Pancreas (tissue), 10 donors: ENCODE measurements around the gene COL4A1. TPM values are rescaled to one million over a fixed set of nuclear protein-coding genes. Genes with fewer than 3 reads are reported as not detected.

Experiments used
- ATAC-seq, 4 donors: fragments of 200-7000 bp; cut with Tn5 transposase; one replicate each; pipeline versions ENCODE4 v1.8.0 to v1.9.1; 2020; ENCODE audit warnings: mild to moderate bottlenecking in 4 of 4, moderate library complexity in 4 of 4
- DNase-seq, 6 donors: peaks; one replicate each; pipeline ENCODE4 v3.0.0-alpha.2; 2020
- FAIRE-seq: peaks from 2 replicates; lab custom pipeline; 2012; peaks lifted over from hg19 to GRCh38; lab: Jason Lieb, UNC
- H3K27ac ChIP-seq, 4 donors: fragments of 200-600 bp; sonication (generic); 1 replicate in 3 of 4; 2 replicates in 1 of 4; pipeline versions ENCODE4 v1.5.0 to v1.8.0; 2020
- H3K27me3 ChIP-seq, 4 donors: fragments of 200-600 bp; one replicate each; pipeline ENCODE4 v1.8.0; 2021
- H3K36me3 ChIP-seq, 3 donors: fragments of 200-600 bp; sonication (generic) in 1 of 3; one replicate each; pipeline versions ENCODE4 v1.5.0 to v1.8.0; 2020 to 2021
- H3K4me1 ChIP-seq, 3 donors: fragments of 200-600 bp; one replicate each; pipeline ENCODE4 v1.8.0; 2021
- H3K4me3 ChIP-seq, 4 donors: fragments of 200-600 bp; sonication (generic) in 2 of 4; one replicate each; pipeline versions ENCODE4 v1.5.0 to v1.8.0; 2020 to 2021
- H3K9me3 ChIP-seq, 4 donors: fragments of 200-600 bp; one replicate each; pipeline ENCODE4 v1.8.0; 2021
- WGBS, 2 donors: extraction: QIAGEN DNeasy Blood & Tissue Kit; methylation state at CpG; one replicate each; pipeline ENCODE4 v1.1.7; 2013; 5-methylcytosine and 5-hydroxymethylcytosine counted together
- intact Hi-C, 3 donors: fragments of 100-400 bp; cut with DNase I; formaldehyde crosslinking; loops; one replicate each; pipeline versions ENCODE4 v1.11.1 to v1.14.2; 2022
- polyA plus RNA-seq, 2 donors: library from polyadenylated mRNA; stranded (reverse); fragments of 200-250 nt; gene quantifications; one replicate each; pipeline ENCODE4 v1.2.3, GENCODE V29; 2013
- total RNA-seq, 6 donors: library from RNA; stranded (reverse); fragmentation: NEBNext Ultra II Directional in 4 of 6; extraction: Animal tissue kit (Norgen Biotek cat#: 25700) in 4 of 6; gene quantifications; one replicate each; pipeline versions ENCODE4 v1.2.1 to v1.2.4, GENCODE V29; 2021 to 2023
- TF ChIP-seq, protein P1 (sequence below), 4 donors: fragments of 200-600 bp; sonication (generic) in 3 of 4; IDR thresholded peaks; one replicate each; pipeline versions ENCODE4 v1.5.0 to v1.8.0; 2021; ENCODE audit warnings: antibody characterized with exemption in 4 of 4
- donor health status: healthy with polysubstance abuse.
- donor health status: DM: no; HTN: no; CAD: no; lungs with moderate emphysema.
- donor health status: DM: no; HTN: no; CAD: no.
- donor health status: control.
- donor health status: control.
- donor health status: Bipolar disorder and iron deficiency.
- donor health status: DM: yes; HTN: yes; CAD: no.
- donor health status: DM: no; HTN: no; CAD: no.
- donor health status: DM: no; HTN: no; CAD: no.
- donor health status: DM: yes; HTN: yes; CAD: no.

COL4A1 gene
- total and polyA plus RNA-seq, 8 donors = 20.7 to 167 (median 35.6) TPM

DNA sequence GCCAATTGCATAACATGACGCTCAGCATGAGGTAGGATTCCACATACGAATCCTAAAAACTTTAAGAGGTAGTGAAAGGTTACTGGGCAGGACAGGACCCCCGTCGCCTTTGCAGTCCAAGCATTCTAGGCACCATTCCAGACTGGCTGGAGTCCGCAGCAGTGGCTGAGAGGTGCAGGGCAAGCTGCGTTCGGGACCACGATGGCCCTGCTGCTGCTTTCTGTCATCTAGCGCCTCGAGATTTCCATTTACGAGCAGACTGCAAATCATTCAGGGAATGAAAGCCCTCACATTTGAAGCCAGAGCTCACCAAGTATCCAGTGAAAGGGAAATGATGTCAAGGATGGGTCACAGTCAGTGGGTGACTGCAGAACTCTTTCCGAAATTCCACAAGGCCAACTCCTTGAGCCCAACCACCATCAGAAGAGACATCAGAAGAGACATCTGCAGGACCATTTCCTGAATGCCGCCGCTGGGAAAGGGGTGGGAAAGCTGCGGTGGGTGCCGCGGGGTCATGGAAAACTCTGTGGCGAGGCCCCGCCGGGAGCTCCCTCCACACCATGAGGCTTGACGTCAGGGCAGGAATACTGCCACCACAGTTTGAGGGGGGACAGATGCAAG, 88.3 kb downstream of the COL4A1 start:
- Histone ChIP-seq H3K9me3 (no peaks in the 10 kb centered on the region), H3K4me3 (no peak overlapping the region), H3K27me3 (no peaks in the 10 kb centered on the region), H3K36me3 (peaks cover 0 to under 1% (median 0%) of the 10 kb centered on the region in 3 donors), H3K27ac (no peak overlapping the region), H3K4me1 (no peaks in the 10 kb centered on the region)
- TF ChIP-seq, protein P1, sequence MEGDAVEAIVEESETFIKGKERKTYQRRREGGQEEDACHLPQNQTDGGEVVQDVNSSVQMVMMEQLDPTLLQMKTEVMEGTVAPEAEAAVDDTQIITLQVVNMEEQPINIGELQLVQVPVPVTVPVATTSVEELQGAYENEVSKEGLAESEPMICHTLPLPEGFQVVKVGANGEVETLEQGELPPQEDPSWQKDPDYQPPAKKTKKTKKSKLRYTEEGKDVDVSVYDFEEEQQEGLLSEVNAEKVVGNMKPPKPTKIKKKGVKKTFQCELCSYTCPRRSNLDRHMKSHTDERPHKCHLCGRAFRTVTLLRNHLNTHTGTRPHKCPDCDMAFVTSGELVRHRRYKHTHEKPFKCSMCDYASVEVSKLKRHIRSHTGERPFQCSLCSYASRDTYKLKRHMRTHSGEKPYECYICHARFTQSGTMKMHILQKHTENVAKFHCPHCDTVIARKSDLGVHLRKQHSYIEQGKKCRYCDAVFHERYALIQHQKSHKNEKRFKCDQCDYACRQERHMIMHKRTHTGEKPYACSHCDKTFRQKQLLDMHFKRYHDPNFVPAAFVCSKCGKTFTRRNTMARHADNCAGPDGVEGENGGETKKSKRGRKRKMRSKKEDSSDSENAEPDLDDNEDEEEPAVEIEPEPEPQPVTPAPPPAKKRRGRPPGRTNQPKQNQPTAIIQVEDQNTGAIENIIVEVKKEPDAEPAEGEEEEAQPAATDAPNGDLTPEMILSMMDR (IDR thresholded peaks at IDR 0.05) = no peak
- intact Hi-C loops = no loop called here
- 69 to 77% methylated on average over 21 of the region's 21 CpGs for WGBS, 2 donors
- FAIRE-seq = no peak
- DNase-seq = no peak
- ATAC-seq = no peak

DNA sequence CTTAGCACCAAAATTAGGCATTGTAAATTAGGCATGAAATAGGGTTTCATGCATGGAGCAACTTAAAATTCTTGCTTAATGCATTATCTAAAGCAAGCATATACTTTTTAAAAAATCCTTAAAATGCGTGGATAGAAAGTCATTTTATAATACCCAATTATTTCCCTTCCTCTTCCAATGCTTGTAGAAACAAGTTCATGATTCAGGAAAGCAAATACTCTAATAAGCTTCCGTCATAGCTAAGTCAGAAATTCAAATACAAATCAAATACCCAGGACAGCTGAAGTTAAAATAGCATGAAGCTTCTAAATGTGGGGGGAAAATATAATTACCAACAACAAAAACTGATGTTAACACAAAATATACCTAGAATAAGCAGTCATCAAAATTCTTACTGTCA, 89.1 kb downstream of the COL4A1 start:
- no peak for FAIRE-seq
- no peak for ATAC-seq
- no peaks in the 10 kb centered on the region for H3K4me1 ChIP-seq
- peaks cover 0 to 4% (median 0%) of the 10 kb centered on the region in 3 donors for H3K36me3 ChIP-seq
- no peaks in the 10 kb centered on the region for H3K9me3 ChIP-seq
- no peaks in the 10 kb centered on the region for H3K27me3 ChIP-seq
- WGBS, 2 donors = 66 to 74% methylated on average over 2 of the region's 2 CpGs
- no peak overlapping the region for H3K27ac ChIP-seq
- H3K4me3 ChIP-seq = no peak overlapping the region
- TF ChIP-seq, protein P1 (IDR thresholded peaks at IDR 0.05) = no peak
- DNase-seq = no peak
- intact Hi-C loops = no loop called here

GRCh38 chr13:110217085-110217484, 89.9 kb downstream of the COL4A1 start:
- no peaks in the 10 kb centered on the region for H3K27me3 ChIP-seq
- FAIRE-seq (no peak), ATAC-seq (peak in 1 of 4 donors; percentile 31), DNase-seq (no peak)
- H3K9me3 ChIP-seq = no peaks in the 10 kb centered on the region
- peaks cover 0 to 4% (median 0%) of the 10 kb centered on the region in 3 donors for H3K36me3 ChIP-seq
- TF ChIP-seq, protein P1 (IDR thresholded peaks at IDR 0.05) = no peak
- WGBS, 2 donors = 34 to 43% methylated on average over 5 of the region's 5 CpGs
- intact Hi-C loops = no loop called here
- H3K4me1 ChIP-seq = no peaks in the 10 kb centered on the region
- H3K4me3 ChIP-seq = no peak overlapping the region
- no peak overlapping the region for H3K27ac ChIP-seq

GRCh38 chr13:110216398-110217041, 90.4 kb downstream of the COL4A1 start:
- DNase-seq (no peak), FAIRE-seq (no peak), ATAC-seq (peak in 3 of 4 donors; percentile 36 to 64 (median 52))
- H3K4me1 ChIP-seq = no peaks in the 10 kb centered on the region
- WGBS, 2 donors = 56 to 70% methylated on average over 10 of the region's 10 CpGs
- no peaks in the 10 kb centered on the region for H3K27me3 ChIP-seq
- no peaks in the 10 kb centered on the region for H3K9me3 ChIP-seq
- H3K36me3 ChIP-seq = peaks cover 0 to 4% (median 0%) of the 10 kb centered on the region in 3 donors
- no peak overlapping the region for H3K4me3 ChIP-seq
- TF ChIP-seq, protein P1 (IDR thresholded peaks at IDR 0.05) = no peak
- intact Hi-C loops = no loop called here
- H3K27ac ChIP-seq = no peak overlapping the region

DNA sequence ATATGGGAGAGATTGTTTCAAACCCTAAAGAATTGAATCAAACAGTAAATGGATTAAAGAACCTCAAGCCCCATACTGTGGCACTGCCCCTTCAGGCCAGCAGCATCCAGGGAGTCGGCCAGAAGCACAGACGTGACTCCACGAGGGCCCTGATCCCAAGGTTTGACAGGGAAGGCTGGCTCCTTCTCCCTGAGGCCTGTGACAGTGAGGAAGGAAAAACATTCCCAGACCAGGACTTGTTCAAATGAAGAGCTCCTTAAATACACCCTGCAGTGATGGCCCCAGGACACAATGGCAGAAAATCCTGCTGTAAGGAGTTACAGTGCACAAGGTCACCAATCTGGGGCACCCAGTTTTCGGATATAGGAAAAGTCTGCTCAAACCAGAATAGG, 91.0 kb downstream of the COL4A1 start:
- intact Hi-C loops = no loop called here
- DNase-seq = no peak
- TF ChIP-seq, protein P1 (IDR thresholded peaks at IDR 0.05) = no peak
- no peak for ATAC-seq
- H3K27me3 ChIP-seq = no peaks in the 10 kb centered on the region
- no peak overlapping the region for H3K4me3 ChIP-seq
- H3K9me3 ChIP-seq = no peaks in the 10 kb centered on the region
- 77 to 82% methylated on average over 4 of the region's 4 CpGs for WGBS, 2 donors
- no peak overlapping the region for H3K27ac ChIP-seq
- no peak for FAIRE-seq
- peaks cover 0 to 4% (median 0%) of the 10 kb centered on the region in 3 donors for H3K36me3 ChIP-seq
- no peaks in the 10 kb centered on the region for H3K4me1 ChIP-seq
